Naive B cell (primary cell): ENCODE results near the gene LRRC7. TPM values are rescaled to one million over a fixed set of nuclear protein-coding genes. Genes with fewer than 3 reads are reported as not detected.

Experiments
- ATAC-seq, 2 donors: fragments of 150-1000 bp; cut with Tn5 transposase; 2 replicates each; pipeline ENCODE4 v1.10.0; 2021; ENCODE audit warnings: low read depth in 2 of 2, mild to moderate bottlenecking in 2 of 2, moderate library complexity in 2 of 2
- DNase-seq: peaks from one replicate; pipeline ENCODE4 v3.0.0; 2022
- H3K27ac Mint-ChIP-seq, 6 donors: one replicate each; pipeline ENCODE4 v1.8.0; 2020 to 2022; ENCODE audit warnings: mild to moderate bottlenecking in 6 of 6, mixed read lengths in 6 of 6, moderate library complexity in 5 of 6, inconsistent platforms in 2 of 6
- H3K27me3 Mint-ChIP-seq, 3 donors: one replicate each; pipeline ENCODE4 v1.8.0; 2021 to 2022; ENCODE audit warnings: mixed read lengths in 3 of 3, mild to moderate bottlenecking in 1 of 3
- H3K36me3 Mint-ChIP-seq, 2 donors: one replicate each; pipeline ENCODE4 v1.8.0; 2020 to 2022; ENCODE audit warnings: mixed read lengths in 2 of 2, inconsistent platforms in 1 of 2, mild to moderate bottlenecking in 1 of 2
- H3K4me1 Mint-ChIP-seq, 3 donors: one replicate each; pipeline ENCODE4 v1.8.0; 2020 to 2022; ENCODE audit warnings: mixed read lengths in 3 of 3, inconsistent platforms in 1 of 3, mild to moderate bottlenecking in 1 of 3, moderate library complexity in 1 of 3
- H3K4me3 Mint-ChIP-seq, 8 donors: one replicate each; pipeline ENCODE4 v1.8.0; 2020 to 2022; ENCODE audit warnings: mild to moderate bottlenecking in 8 of 8, mixed read lengths in 8 of 8, moderate library complexity in 8 of 8, inconsistent platforms in 2 of 8
- H3K9me3 Mint-ChIP-seq, 7 donors: one replicate each; pipeline ENCODE4 v1.8.0; 2020 to 2022; ENCODE audit warnings: mixed read lengths in 7 of 7, mild to moderate bottlenecking in 5 of 7, inconsistent platforms in 2 of 7, moderate library complexity in 1 of 7
- polyA plus RNA-seq, 6 donors: library from polyadenylated mRNA; unstranded; fragments of 300-500 nt; fragmentation: Illumina TruSeq; gene quantifications; one replicate each; pipeline ENCODE4 v1.2.3, GENCODE V29; 2021; ENCODE audit warnings: low read depth in 6 of 6

LRRC7 gene
- polyA plus RNA-seq, 6 donors from 2014 or later = 0.13 TPM; not detected in 5

DNA sequence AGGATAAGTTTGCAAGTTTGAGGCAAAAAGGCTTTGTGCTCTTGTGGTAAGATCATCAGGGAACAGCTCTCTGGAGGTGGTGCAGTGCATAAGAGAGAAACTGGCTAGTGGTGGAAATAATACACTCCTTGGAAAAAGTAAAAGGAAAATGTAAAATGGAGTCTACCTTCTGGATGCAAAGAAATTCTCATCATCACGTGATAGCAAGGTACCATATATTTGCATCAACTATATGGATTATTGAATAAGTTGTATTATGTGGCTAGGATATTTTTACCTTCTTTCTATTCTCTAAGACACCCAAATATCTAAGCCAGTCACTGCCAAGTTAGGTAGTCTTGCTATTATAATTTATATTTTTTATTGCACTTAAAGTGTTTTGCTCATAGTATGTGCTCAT lies 14.0 kb upstream of the LRRC7 start:
- no peak for DNase-seq
- ATAC-seq = no peak
- H3K27ac Mint-ChIP-seq = no peak overlapping the region
- H3K27me3 Mint-ChIP-seq = peaks cover 0 to 4% (median 0%) of the 10 kb centered on the region in 3 donors
- H3K9me3 Mint-ChIP-seq = peaks cover 0 to 9% (median 0%) of the 10 kb centered on the region in 7 donors
- H3K4me3 Mint-ChIP-seq = no peak overlapping the region
- no peaks in the 10 kb centered on the region for H3K36me3 Mint-ChIP-seq
- H3K4me1 Mint-ChIP-seq = no peaks in the 10 kb centered on the region

DNA sequence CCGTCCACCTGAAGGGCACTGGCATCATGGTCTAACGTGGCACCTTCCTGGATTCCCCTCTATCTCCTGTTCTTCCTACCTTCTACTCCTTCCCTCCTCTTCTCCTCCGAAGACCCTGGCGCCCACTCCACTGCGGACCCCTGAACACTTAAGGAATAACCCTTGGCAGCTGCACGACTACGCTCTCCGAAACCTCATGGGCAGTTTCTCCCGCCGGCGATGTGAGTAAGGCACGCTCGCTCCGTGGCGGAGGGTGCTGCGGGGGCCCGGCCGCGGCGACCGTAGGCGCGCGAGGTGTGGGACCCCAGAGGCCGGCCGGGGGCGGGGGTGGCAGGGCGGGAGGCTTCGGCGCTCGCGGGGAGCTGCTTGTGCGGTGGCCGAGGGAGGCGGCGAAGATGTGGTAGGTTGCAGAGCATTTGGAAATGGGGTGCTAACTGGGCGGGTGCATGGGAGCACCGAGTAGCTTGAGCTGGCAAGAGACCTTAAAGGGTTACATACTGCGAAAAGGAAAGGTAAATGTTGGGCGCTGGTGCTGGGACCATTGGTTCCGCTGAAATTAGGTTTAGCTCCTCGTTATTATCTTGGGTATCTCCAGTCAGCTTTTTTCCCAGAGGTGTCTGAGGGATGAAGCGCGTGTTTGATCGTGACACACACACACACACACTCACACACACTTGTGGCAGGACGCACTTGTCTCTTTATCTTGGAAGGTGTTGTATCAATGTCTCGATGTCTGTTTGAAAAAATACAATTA lies 876 bp downstream of the LRRC7 start:
- peaks cover 0 to 10% (median 2%) of the 10 kb centered on the region in 7 donors for H3K9me3 Mint-ChIP-seq
- no peak for ATAC-seq
- peaks cover 43 to 60% (median 46%) of the 10 kb centered on the region in 3 donors for H3K27me3 Mint-ChIP-seq
- peaks cover 0 to 16% of the 10 kb centered on the region in 2 donors for H3K36me3 Mint-ChIP-seq
- DNase-seq = no peak
- H3K4me3 Mint-ChIP-seq = peak overlapping the region in 4 of 8 donors; percentile 4 to 45 (median 19)
- peaks cover 8 to 14% (median 9%) of the 10 kb centered on the region in 3 donors for H3K4me1 Mint-ChIP-seq
- H3K27ac Mint-ChIP-seq = no peak overlapping the region

DNA sequence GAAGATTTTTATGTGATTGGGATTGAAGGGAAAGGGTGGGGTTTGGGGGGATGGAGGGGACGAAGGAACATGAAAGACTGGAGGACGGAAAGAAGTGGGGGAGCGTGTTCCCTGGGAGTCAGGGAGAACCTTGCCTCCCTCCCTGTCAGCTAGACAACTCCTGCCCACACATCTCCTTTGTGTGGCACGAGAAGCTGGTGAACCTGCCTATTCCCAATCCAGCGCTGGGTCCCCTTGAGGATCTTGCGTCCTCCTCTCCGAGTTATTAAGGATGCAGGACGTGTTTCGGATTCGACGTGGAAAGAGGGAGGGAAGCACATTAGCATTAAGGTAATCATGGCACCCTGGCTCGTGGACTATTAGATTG lies 1.4 kb downstream of the LRRC7 start:
- no peak for DNase-seq
- ATAC-seq = no peak
- Mint-ChIP-seq H3K27ac (no peak overlapping the region), H3K27me3 (peaks cover 45 to 58% (median 46%) of the 10 kb centered on the region in 3 donors), H3K36me3 (peaks cover 0 to 16% of the 10 kb centered on the region in 2 donors), H3K9me3 (peaks cover 0 to 10% (median 2%) of the 10 kb centered on the region in 7 donors), H3K4me3 (peak overlapping the region in 1 of 8 donors; percentile 0), H3K4me1 (peaks cover 8 to 14% (median 9%) of the 10 kb centered on the region in 3 donors)

DNA sequence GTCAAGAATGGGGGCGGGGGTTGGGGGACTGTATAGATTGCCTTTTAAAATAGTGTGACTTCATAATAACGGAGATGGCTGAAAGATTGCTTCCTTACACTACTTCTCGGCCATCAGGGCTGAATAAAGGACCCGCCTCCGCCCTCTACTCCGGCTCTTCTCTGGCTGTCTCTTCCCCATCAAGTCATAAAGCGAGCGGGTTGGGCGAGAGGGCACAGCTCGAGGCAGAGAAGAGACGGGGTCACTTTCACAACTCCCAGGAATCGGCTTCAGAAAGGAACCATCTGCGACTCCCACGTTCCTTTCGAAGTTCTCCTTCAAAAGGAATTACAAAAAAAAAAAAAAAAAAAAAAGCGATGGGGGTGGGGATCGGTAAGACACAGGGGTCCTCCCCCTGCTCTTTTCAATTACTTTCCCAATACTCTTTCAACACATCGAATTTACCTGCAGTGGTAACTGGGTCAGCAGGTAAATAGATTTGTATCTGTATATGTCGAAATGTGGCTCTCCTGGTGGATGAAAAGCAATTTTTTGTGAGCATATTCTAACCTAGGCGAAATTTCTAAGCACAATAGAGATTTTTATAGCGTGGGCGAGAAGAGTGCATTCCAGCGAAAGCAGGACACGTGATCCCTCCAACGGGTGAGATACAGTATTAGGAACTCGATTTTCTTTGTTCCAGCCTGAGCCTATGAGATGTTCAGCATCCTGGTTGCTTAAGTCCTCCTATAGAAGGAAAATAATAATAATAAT lies 2.0 kb downstream of the LRRC7 start:
- H3K27me3 Mint-ChIP-seq = peaks cover 41 to 52% (median 46%) of the 10 kb centered on the region in 3 donors
- H3K36me3 Mint-ChIP-seq = peaks cover 0 to 16% of the 10 kb centered on the region in 2 donors
- no peak for DNase-seq
- no peak overlapping the region for H3K27ac Mint-ChIP-seq
- no peak overlapping the region for H3K4me3 Mint-ChIP-seq
- peaks cover 0 to 10% (median 2%) of the 10 kb centered on the region in 7 donors for H3K9me3 Mint-ChIP-seq
- ATAC-seq = no peak
- H3K4me1 Mint-ChIP-seq = peaks cover 8 to 14% (median 9%) of the 10 kb centered on the region in 3 donors

DNA sequence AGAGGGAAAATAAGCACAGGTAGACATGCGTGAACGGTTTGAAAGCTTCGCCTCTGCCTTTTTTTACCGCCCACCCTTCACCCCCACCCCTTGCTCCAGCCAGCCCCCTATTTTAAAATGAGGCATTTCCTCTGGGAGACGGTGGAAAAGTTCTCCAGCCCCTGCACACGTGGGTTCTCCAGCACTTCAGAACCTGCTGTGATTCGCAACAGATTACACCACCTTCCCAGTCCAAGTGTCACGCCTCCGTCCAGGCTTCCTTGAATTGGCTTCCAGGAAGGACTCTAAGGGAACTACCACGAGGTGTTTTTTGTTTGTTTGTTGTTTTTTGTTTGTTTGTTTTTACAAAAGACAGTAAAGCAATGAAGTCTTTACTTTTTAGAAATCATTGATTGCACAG lies 2.6 kb downstream of the LRRC7 start:
- H3K27me3 Mint-ChIP-seq = peaks cover 36 to 46% (median 46%) of the 10 kb centered on the region in 3 donors
- peak overlapping the region in 1 of 6 donors; percentile 55 for H3K27ac Mint-ChIP-seq
- H3K9me3 Mint-ChIP-seq = peaks cover 0 to 10% (median 2%) of the 10 kb centered on the region in 7 donors
- ATAC-seq (no peak), DNase-seq (no peak)
- peaks cover 8 to 14% (median 9%) of the 10 kb centered on the region in 3 donors for H3K4me1 Mint-ChIP-seq
- peaks cover 0 to 16% of the 10 kb centered on the region in 2 donors for H3K36me3 Mint-ChIP-seq
- no peak overlapping the region for H3K4me3 Mint-ChIP-seq

DNA sequence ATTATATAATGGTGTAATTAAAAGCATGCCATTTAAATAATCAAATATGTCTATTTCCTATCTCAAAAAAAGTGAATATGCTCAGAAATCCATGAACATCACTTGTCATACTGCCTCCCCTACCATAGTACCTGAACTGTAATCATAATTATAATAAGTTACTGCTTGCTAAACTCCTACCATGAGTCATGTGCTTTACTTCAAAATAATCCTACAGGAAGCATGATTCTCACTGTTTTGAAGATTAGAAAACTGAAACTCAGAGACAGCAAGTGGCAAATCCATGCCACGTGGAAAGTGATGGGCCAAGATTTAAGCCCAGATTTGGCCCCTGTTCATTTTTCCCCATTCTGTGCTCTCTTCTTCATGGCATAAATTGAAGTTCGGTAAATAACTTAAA lies 5.2 kb downstream of the LRRC7 start:
- Mint-ChIP-seq H3K36me3 (peaks cover 0 to 8% of the 10 kb centered on the region in 2 donors), H3K27me3 (peaks cover 25 to 31% (median 30%) of the 10 kb centered on the region in 3 donors), H3K27ac (no peak overlapping the region), H3K9me3 (peaks cover 0 to 6% (median 3%) of the 10 kb centered on the region in 7 donors), H3K4me3 (no peak overlapping the region), H3K4me1 (peaks cover 0 to 5% (median 4%) of the 10 kb centered on the region in 3 donors)
- ATAC-seq = no peak
- no peak for DNase-seq

DNA sequence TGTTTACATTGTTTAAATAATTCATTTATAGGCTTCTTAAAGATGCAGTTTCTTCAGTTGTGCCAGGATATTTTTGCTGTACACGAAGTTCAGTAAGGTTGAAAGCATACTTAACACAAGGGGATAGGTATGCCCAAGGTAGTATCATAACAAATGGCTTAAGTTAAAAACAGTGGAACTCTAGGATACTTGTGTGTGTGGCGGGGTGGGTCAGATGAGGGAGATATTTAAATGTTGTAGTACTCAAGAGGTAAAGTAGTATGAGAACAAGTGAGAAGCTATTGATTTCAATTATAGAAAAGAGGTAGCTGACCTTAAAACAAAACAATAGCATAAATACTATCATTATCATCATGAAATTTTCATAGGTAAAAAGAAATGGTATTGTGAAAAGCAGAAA lies 6.2 kb downstream of the LRRC7 start:
- H3K36me3 Mint-ChIP-seq = no peaks in the 10 kb centered on the region
- H3K4me1 Mint-ChIP-seq = peaks cover 0 to 2% (median 0%) of the 10 kb centered on the region in 3 donors
- H3K27ac Mint-ChIP-seq = no peak overlapping the region
- H3K9me3 Mint-ChIP-seq = peaks cover 0 to 6% (median 3%) of the 10 kb centered on the region in 7 donors
- no peak overlapping the region for H3K4me3 Mint-ChIP-seq
- ATAC-seq = no peak
- no peak for DNase-seq
- peaks cover 16 to 23% (median 20%) of the 10 kb centered on the region in 3 donors for H3K27me3 Mint-ChIP-seq

DNA sequence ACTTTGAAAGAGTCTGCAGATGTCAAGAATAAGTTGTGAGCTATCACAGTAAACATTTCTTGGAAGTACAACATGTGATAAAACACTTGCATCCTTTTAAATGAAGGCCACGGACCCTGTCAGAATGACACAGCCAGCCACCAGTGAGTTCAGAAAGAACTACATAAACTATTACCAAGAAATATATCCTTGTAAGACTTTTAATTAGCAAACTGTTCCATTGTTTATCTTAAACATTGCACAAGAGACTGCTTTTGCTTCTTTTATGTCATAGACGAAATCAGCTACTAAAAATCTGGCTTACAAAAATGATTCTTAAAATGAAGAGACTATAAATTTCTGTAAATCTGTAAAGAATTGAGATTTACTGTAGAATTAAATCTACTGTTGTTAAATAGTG lies 17.9 kb downstream of the LRRC7 start:
- no peaks in the 10 kb centered on the region for H3K36me3 Mint-ChIP-seq
- peaks cover 0 to 4% (median 0%) of the 10 kb centered on the region in 7 donors for H3K9me3 Mint-ChIP-seq
- H3K27ac Mint-ChIP-seq = no peak overlapping the region
- H3K4me3 Mint-ChIP-seq = no peak overlapping the region
- DNase-seq (no peak), ATAC-seq (no peak)
- H3K27me3 Mint-ChIP-seq = no peaks in the 10 kb centered on the region
- no peaks in the 10 kb centered on the region for H3K4me1 Mint-ChIP-seq

DNA sequence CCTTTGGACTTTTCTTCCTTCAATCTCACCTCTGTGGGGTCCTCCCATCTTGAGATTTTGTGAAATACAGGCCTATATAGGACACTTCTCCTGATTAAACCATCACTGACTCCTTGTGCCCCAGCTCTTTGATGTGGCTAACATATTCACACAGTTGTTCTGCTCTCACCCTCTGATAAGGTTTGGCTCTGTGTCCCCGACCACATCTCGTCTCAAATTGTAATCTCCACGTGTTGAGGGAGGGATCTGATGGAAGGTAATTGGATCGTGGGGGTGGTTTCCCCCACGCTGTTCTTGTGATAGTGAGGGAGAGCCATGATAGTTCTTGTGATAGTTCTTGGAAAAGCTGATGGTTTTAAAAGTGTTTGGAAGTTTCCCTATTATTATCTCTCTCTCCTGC lies 19.7 kb downstream of the LRRC7 start:
- Mint-ChIP-seq H3K4me3 (no peak overlapping the region), H3K27ac (no peak overlapping the region), H3K36me3 (no peaks in the 10 kb centered on the region), H3K27me3 (no peaks in the 10 kb centered on the region), H3K9me3 (peaks cover 0 to 4% (median 0%) of the 10 kb centered on the region in 7 donors), H3K4me1 (no peaks in the 10 kb centered on the region)
- DNase-seq (no peak), ATAC-seq (no peak)

DNA sequence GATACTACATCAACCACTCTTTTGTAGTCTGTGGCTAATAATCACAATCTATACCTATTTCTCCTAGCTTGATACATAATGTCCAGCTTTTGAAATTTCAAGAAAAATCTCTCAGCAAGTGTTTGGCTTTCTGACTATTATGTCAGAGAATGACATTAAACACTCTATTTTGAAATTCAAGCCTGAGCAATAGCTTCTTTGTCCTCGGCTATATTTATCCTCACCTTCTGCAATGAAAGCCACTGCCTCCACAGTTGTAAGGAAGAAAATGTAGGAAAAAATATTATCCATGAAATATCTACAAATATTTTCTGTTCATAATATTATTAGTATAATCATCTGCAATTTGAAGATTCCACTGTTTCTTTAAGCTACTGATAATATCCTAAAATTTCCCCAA lies 22.1 kb downstream of the LRRC7 start:
- no peaks in the 10 kb centered on the region for H3K36me3 Mint-ChIP-seq
- DNase-seq (no peak), ATAC-seq (no peak)
- no peak overlapping the region for H3K27ac Mint-ChIP-seq
- no peaks in the 10 kb centered on the region for H3K27me3 Mint-ChIP-seq
- H3K4me1 Mint-ChIP-seq = no peaks in the 10 kb centered on the region
- H3K9me3 Mint-ChIP-seq = peaks cover 0 to 4% (median 0%) of the 10 kb centered on the region in 7 donors
- no peak overlapping the region for H3K4me3 Mint-ChIP-seq

DNA sequence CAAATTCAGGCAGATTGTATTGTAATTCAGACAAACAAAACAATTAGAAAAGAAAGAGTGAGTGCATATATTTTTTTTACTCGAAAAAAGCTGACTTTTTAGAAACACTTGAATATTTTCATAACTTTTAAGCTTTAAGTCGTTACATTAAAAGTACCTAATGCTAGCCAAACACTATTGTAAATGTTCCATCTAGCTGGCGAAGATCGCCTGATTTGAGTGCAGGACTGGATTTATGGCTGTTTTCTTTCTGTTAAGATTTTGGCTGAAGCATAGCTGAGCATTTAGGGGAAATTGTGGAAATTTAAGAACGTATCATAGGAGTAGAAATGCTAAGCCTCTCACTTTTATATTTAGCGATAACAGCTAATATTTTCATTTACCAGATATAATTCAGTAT lies 24.6 kb downstream of the LRRC7 start:
- ATAC-seq = no peak
- peaks cover 0 to 1% (median 0%) of the 10 kb centered on the region in 7 donors for H3K9me3 Mint-ChIP-seq

DNA sequence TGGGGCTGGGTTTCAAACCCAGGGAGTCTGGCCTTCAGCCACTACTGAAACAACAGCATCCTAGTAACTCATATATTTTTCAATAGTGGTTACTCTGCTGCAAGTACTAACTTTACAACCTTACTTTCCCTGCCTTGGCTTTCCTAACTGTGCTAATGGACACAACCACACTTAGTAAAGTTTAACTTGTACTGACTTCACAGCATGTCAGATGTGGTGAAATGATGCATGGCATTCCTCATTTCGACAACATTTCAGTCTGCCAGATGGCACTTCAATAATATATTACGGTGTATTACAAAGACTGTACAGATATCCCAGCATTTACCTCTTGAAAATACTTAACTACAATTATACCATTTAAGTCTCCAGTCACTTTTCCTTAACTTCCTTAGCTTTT lies 27.8 kb downstream of the LRRC7 start:
- Mint-ChIP-seq H3K4me3 (no peak overlapping the region), H3K27me3 (no peaks in the 10 kb centered on the region)
- DNase-seq = no peak

More for the DNA sequence above, 24.6 kb downstream of the LRRC7 start:
- DNase-seq = no peak
- H3K36me3 Mint-ChIP-seq = no peaks in the 10 kb centered on the region
- H3K4me1 Mint-ChIP-seq = no peaks in the 10 kb centered on the region
- H3K27ac Mint-ChIP-seq = no peak overlapping the region
- H3K27me3 Mint-ChIP-seq = no peaks in the 10 kb centered on the region
- no peak overlapping the region for H3K4me3 Mint-ChIP-seq

DNA sequence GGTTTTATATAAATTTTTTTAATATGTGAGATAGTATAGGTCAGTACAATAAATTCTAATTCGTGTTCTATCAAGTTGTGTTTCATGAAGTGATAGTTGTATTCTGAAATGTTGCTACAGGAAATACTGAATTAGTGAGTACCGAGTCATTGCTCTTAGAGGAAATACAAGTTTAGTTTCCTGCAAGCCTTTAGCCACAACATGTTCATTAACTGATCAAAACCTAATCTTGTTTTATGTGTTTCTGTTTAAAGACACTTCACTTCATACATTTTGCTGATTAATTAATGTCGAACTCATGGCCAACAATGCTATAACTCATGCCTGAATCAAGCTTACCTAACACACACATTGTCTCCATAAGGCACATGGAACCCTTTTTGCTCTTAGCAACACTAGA lies 43.6 kb downstream of the LRRC7 start:
- Mint-ChIP-seq H3K4me3 (no peak overlapping the region), H3K27ac (no peak overlapping the region), H3K4me1 (no peaks in the 10 kb centered on the region), H3K36me3 (no peaks in the 10 kb centered on the region), H3K9me3 (no peaks in the 10 kb centered on the region), H3K27me3 (no peaks in the 10 kb centered on the region)
- no peak for DNase-seq
- ATAC-seq = no peak

More for the DNA sequence above, 27.8 kb downstream of the LRRC7 start:
- H3K9me3 Mint-ChIP-seq = peaks cover 0 to 1% (median 0%) of the 10 kb centered on the region in 7 donors
- no peak overlapping the region for H3K27ac Mint-ChIP-seq
- no peaks in the 10 kb centered on the region for H3K36me3 Mint-ChIP-seq
- H3K4me1 Mint-ChIP-seq = no peaks in the 10 kb centered on the region
- ATAC-seq = no peak

DNA sequence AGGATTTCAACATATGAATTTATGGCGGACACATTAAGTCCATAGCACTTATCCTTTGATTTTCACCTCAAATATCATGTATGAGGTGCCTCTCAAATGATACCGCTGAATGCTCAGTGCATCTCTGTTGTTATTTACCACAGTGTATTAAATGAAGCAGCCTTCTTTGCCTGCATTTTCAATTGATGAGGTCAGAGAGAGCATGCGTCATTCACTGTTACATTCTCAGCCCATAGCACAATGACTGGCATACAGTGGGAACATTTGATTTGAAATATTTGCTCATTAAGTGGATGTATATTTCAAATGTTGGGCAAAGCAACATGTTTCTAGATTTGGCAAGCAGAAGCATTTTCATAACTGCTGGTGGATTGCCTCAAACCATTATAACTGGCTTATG lies 45.7 kb downstream of the LRRC7 start:
- ATAC-seq (no peak), DNase-seq (no peak)
- Mint-ChIP-seq H3K4me1 (no peaks in the 10 kb centered on the region), H3K4me3 (no peak overlapping the region), H3K36me3 (no peaks in the 10 kb centered on the region), H3K9me3 (peaks cover 0 to 5% (median 0%) of the 10 kb centered on the region in 7 donors), H3K27me3 (no peaks in the 10 kb centered on the region), H3K27ac (no peak overlapping the region)
